Measurements from ENCODE around the gene GNAO1.

The GNAO1 gene

GRCh38 chr16:56355221-56355620, 163.9 kb downstream of the GNAO1 start:
- Histone ChIP-seq H3K4me1 (ENCODE audit: insufficient read depth, low read length) (peaks cover 16% of the 10 kb centered on the region), H3K36me3 (ENCODE audit: insufficient read depth, low read length) (no peaks in the 10 kb centered on the region), H3K4me3 (ENCODE audit: low read length) (no peak overlapping the region), H3K9me3 (ENCODE audit: low read length) (no peaks in the 10 kb centered on the region), H2AFZ (ENCODE audit: low read depth, low read length) (peak overlapping the region; percentile 95), H3K27me3 (ENCODE audit: insufficient read depth, low read length) (no peaks in the 10 kb centered on the region)

DNA sequence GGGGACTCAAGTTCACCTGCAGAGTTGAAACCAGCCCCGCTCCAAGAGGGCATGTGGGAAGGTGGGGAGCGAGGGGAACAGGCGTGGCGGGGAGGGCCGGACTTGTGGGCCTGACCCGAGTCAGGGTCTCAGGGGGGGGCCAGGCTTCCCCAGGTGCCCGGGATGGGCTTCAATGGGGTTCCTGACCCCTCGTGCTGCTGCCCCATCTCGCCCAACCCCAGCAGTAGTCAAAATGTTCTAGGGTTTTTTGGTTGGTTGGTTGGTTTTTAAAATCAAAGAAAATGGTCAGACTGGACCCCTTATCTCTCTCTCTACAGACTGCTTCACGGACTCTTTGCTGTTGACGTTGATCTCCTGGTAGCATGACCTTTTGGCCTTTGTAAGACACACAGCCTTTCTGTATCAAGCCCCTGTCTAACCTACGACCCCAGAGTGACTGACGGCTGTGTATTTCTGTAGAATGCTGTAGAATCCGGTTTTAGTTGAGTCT, 164.5 kb downstream of the GNAO1 start:
- H3K27me3 ChIP-seq (ENCODE audit: insufficient read depth, low read length), result no peaks in the 10 kb centered on the region

GRCh38 chr16:56356276-56357240, 165.3 kb downstream of the GNAO1 start:
- Histone ChIP-seq H3K36me3 (ENCODE audit: insufficient read depth, low read length) (peaks cover 5% of the 10 kb centered on the region), H3K27me3 (ENCODE audit: insufficient read depth, low read length) (no peaks in the 10 kb centered on the region), H3K9me3 (ENCODE audit: low read length) (no peaks in the 10 kb centered on the region), H2AFZ (ENCODE audit: low read depth, low read length) (peak overlapping the region; percentile 95), H3K4me3 (ENCODE audit: low read length) (peak overlapping the region; percentile 44), H3K4me1 (ENCODE audit: insufficient read depth, low read length) (peaks cover 16% of the 10 kb centered on the region)

More for the DNA sequence above, 164.5 kb downstream of the GNAO1 start:
- H3K4me1 ChIP-seq (ENCODE audit: insufficient read depth, low read length), result peaks cover 16% of the 10 kb centered on the region
- peak overlapping the region; percentile 95 for H2AFZ ChIP-seq (ENCODE audit: low read depth, low read length)
- peak overlapping the region; percentile 44 for H3K4me3 ChIP-seq (ENCODE audit: low read length)
- peaks cover 4% of the 10 kb centered on the region for H3K36me3 ChIP-seq (ENCODE audit: insufficient read depth, low read length)
- no peaks in the 10 kb centered on the region for H3K9me3 ChIP-seq (ENCODE audit: low read length)

- peaks cover 11% of the 10 kb centered on the region for H3K36me3 ChIP-seq (ENCODE audit: insufficient read depth, low read length)
- H2AFZ ChIP-seq (ENCODE audit: low read depth, low read length), result peak overlapping the region; percentile 95
- H3K4me1 ChIP-seq (ENCODE audit: insufficient read depth, low read length), result peaks cover 16% of the 10 kb centered on the region
- H3K4me3 ChIP-seq (ENCODE audit: low read length), result peak overlapping the region; percentile 44
- no peaks in the 10 kb centered on the region for H3K27me3 ChIP-seq (ENCODE audit: insufficient read depth, low read length)
- H3K9me3 ChIP-seq (ENCODE audit: low read length), result no peaks in the 10 kb centered on the region
Measured at GRCh38 chr16:56357241-56357764, 166.0 kb downstream of the GNAO1 start.

DNA sequence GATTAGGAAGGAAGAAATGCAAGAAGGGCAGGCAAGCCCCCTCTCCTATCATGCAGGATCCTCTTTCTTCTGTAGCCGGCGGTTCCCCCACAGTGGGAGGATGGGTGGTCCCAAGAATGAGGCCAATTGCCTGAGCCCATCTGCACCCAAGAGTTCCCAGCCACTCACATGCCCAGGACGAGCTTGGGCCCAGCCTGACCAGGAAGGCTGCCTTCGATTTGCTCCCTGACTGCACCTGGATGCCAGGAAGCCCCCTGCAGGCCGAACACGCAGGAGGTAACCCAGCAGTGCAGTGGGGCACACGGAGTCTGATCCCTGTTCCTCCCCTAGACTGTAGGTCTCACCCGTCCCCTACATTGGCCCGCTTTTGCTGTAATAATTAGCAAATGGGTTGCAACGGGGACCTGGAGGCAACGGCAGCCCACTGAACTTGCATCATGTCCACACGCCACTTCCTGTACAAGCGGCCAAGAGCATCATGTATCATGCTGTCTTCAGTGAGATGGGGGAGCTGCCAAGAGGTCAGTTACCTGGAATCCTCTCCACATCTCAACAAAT, 166.6 kb downstream of the GNAO1 start:
- Histone ChIP-seq H3K9me3 (ENCODE audit: low read length) (no peaks in the 10 kb centered on the region), H3K4me1 (ENCODE audit: insufficient read depth, low read length) (peaks cover 16% of the 10 kb centered on the region), H2AFZ (ENCODE audit: low read depth, low read length) (peak overlapping the region; percentile 95), H3K27me3 (ENCODE audit: insufficient read depth, low read length) (no peaks in the 10 kb centered on the region), H3K4me3 (ENCODE audit: low read length) (no peak overlapping the region), H3K36me3 (ENCODE audit: insufficient read depth, low read length) (peaks cover 16% of the 10 kb centered on the region)

- H3K4me3 ChIP-seq (ENCODE audit: low read length), result no peak overlapping the region
- H3K27me3 ChIP-seq (ENCODE audit: insufficient read depth, low read length), result no peaks in the 10 kb centered on the region
- H2AFZ ChIP-seq (ENCODE audit: low read depth, low read length), result no peak overlapping the region
- peaks cover 16% of the 10 kb centered on the region for H3K4me1 ChIP-seq (ENCODE audit: insufficient read depth, low read length)
- peaks cover 31% of the 10 kb centered on the region for H3K36me3 ChIP-seq (ENCODE audit: insufficient read depth, low read length)
- H3K9me3 ChIP-seq (ENCODE audit: low read length), result no peaks in the 10 kb centered on the region
Measured at GRCh38 chr16:56360117-56361008, 169.1 kb downstream of the GNAO1 start.

DNA sequence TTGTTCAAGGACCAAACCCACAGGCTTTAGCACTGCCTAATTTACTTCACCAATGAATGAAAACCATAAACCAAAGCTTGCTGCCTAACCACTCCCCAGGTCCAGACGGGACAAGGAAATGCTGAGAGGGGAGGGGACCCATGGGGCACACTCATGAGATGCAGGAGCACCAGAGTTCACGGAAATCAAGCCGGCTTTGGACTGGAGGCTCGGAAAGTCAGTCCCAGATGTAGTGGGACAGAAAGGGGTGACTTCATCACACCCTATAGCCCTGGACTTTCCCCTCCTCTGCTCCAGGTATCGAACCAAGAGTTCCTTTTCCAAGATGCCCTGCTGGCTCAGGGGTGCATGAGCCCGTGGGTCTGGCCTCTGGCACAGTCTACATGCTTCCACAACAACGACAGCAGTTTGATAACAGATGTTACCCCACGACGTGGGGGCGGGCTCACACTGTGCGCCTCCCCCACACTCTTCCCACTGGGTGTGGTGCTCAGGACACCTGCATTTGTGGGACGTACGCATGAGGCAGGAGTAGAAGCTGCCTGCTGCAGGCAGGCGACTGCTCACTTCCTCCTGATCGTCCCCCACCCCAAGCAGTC, 170.9 kb downstream of the GNAO1 start:
- no peak overlapping the region for H3K4me3 ChIP-seq (ENCODE audit: low read length)
- no peak overlapping the region for H2AFZ ChIP-seq (ENCODE audit: low read depth, low read length)
- H3K9me3 ChIP-seq (ENCODE audit: low read length), result no peaks in the 10 kb centered on the region
- H3K4me1 ChIP-seq (ENCODE audit: insufficient read depth, low read length), result peaks cover 5% of the 10 kb centered on the region
- peaks cover 43% of the 10 kb centered on the region for H3K36me3 ChIP-seq (ENCODE audit: insufficient read depth, low read length)
- H3K27me3 ChIP-seq (ENCODE audit: insufficient read depth, low read length), result no peaks in the 10 kb centered on the region

- Histone ChIP-seq H3K9me3 (ENCODE audit: low read length) (no peaks in the 10 kb centered on the region), H2AFZ (ENCODE audit: low read depth, low read length) (no peak overlapping the region), H3K4me1 (ENCODE audit: insufficient read depth, low read length) (no peaks in the 10 kb centered on the region), H3K36me3 (ENCODE audit: insufficient read depth, low read length) (peaks cover 48% of the 10 kb centered on the region), H3K4me3 (ENCODE audit: low read length) (no peak overlapping the region), H3K27me3 (ENCODE audit: insufficient read depth, low read length) (no peaks in the 10 kb centered on the region)
Measured at GRCh38 chr16:56362706-56363105, 171.4 kb downstream of the GNAO1 start.

DNA sequence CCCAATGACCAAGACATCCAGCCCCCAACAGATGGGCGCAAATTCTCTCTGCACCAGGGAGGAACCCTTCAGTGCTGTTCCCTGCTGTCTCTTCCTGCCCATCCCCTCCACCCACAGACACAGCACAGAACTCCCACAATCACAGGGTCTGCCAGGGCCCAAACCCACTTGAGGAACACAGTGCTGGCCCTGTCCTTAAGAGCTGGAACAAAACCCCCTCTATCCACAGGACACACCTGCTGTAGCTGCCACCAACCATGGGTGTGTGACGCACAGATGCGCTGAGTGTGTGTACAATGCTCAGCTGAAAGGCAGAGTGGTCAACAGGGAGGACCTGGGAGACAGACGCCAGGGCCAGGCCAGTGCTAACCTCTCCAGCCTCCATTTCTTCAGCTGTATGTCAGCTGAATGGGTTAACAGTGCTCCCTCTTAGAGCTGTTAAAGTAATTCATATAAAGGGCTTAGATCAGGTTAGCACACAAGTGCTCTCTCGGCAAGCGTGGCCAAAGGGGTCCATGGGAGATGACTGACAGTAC, 172.0 kb downstream of the GNAO1 start:
- H3K27me3 ChIP-seq (ENCODE audit: insufficient read depth, low read length), result no peaks in the 10 kb centered on the region
- H3K36me3 ChIP-seq (ENCODE audit: insufficient read depth, low read length), result peaks cover 54% of the 10 kb centered on the region
- no peak overlapping the region for H3K4me3 ChIP-seq (ENCODE audit: low read length)
- no peaks in the 10 kb centered on the region for H3K9me3 ChIP-seq (ENCODE audit: low read length)
- H2AFZ ChIP-seq (ENCODE audit: low read depth, low read length), result no peak overlapping the region
- no peaks in the 10 kb centered on the region for H3K4me1 ChIP-seq (ENCODE audit: insufficient read depth, low read length)

- Histone ChIP-seq H3K36me3 (ENCODE audit: insufficient read depth, low read length) (peaks cover 61% of the 10 kb centered on the region), H3K4me1 (ENCODE audit: insufficient read depth, low read length) (no peaks in the 10 kb centered on the region), H3K27me3 (ENCODE audit: insufficient read depth, low read length) (no peaks in the 10 kb centered on the region), H2AFZ (ENCODE audit: low read depth, low read length) (no peak overlapping the region), H3K9me3 (ENCODE audit: low read length) (no peaks in the 10 kb centered on the region), H3K4me3 (ENCODE audit: low read length) (no peak overlapping the region)
Measured at GRCh38 chr16:56363781-56364565, 172.7 kb downstream of the GNAO1 start.

- Histone ChIP-seq H3K27me3 (ENCODE audit: insufficient read depth, low read length) (no peaks in the 10 kb centered on the region), H2AFZ (ENCODE audit: low read depth, low read length) (no peak overlapping the region), H3K36me3 (ENCODE audit: insufficient read depth, low read length) (peaks cover 65% of the 10 kb centered on the region), H3K9me3 (ENCODE audit: low read length) (no peaks in the 10 kb centered on the region), H3K4me1 (ENCODE audit: insufficient read depth, low read length) (no peaks in the 10 kb centered on the region), H3K4me3 (ENCODE audit: low read length) (no peak overlapping the region)
Measured at GRCh38 chr16:56364865-56365264, 173.6 kb downstream of the GNAO1 start.
